Measurements from ENCODE around the gene PLXDC1.

DNA sequence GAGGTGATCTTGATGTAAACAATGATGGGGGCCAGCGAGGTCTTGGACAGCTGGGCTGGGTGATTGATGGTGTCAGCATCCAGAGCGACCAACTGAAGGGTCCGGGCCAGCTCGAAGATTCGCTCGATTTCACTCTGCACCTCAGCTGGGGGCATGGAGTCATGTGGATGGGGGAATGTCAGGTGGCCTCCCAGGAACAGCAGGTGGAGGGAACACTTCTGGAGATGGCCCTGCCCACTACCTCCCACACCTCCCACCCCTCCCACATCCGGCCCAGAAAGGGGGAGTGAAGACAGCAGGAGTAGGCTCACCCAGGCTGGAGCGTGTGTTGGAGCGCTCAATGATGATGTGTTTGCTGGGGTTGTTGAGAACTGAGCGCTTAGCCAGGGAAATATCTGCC, 32.3 kb upstream of the PLXDC1 start:
- TF ChIP-seq ZNF70 (CRISPR knock-in tag; IDR thresholded peaks at IDR 0.05) (no peak), RARB (CRISPR knock-in tag; IDR thresholded peaks at IDR 0.05) (no peak), ESRRG (CRISPR knock-in tag; IDR thresholded peaks at IDR 0.05) (no peak), ZC3H10 (CRISPR knock-in tag; IDR thresholded peaks at IDR 0.05) (no peak), ZFP3 (CRISPR knock-in tag; IDR thresholded peaks at IDR 0.05) (no peak), TOX (CRISPR knock-in tag; IDR thresholded peaks at IDR 0.05; ENCODE audit: borderline replicate concordance) (no peak)
- TF ChIP-seq, protein P1, sequence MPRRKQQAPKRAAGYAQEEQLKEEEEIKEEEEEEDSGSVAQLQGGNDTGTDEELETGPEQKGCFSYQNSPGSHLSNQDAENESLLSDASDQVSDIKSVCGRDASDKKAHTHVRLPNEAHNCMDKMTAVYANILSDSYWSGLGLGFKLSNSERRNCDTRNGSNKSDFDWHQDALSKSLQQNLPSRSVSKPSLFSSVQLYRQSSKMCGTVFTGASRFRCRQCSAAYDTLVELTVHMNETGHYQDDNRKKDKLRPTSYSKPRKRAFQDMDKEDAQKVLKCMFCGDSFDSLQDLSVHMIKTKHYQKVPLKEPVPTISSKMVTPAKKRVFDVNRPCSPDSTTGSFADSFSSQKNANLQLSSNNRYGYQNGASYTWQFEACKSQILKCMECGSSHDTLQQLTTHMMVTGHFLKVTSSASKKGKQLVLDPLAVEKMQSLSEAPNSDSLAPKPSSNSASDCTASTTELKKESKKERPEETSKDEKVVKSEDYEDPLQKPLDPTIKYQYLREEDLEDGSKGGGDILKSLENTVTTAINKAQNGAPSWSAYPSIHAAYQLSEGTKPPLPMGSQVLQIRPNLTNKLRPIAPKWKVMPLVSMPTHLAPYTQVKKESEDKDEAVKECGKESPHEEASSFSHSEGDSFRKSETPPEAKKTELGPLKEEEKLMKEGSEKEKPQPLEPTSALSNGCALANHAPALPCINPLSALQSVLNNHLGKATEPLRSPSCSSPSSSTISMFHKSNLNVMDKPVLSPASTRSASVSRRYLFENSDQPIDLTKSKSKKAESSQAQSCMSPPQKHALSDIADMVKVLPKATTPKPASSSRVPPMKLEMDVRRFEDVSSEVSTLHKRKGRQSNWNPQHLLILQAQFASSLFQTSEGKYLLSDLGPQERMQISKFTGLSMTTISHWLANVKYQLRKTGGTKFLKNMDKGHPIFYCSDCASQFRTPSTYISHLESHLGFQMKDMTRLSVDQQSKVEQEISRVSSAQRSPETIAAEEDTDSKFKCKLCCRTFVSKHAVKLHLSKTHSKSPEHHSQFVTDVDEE (CRISPR knock-in tag; IDR thresholded peaks at IDR 0.05), result no peak
- TF ChIP-seq, protein P2, sequence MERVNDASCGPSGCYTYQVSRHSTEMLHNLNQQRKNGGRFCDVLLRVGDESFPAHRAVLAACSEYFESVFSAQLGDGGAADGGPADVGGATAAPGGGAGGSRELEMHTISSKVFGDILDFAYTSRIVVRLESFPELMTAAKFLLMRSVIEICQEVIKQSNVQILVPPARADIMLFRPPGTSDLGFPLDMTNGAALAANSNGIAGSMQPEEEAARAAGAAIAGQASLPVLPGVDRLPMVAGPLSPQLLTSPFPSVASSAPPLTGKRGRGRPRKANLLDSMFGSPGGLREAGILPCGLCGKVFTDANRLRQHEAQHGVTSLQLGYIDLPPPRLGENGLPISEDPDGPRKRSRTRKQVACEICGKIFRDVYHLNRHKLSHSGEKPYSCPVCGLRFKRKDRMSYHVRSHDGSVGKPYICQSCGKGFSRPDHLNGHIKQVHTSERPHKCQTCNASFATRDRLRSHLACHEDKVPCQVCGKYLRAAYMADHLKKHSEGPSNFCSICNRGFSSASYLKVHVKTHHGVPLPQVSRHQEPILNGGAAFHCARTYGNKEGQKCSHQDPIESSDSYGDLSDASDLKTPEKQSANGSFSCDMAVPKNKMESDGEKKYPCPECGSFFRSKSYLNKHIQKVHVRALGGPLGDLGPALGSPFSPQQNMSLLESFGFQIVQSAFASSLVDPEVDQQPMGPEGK (CRISPR knock-in tag; IDR thresholded peaks at IDR 0.05; ENCODE audit: borderline replicate concordance), result no peak

Measured in SK-N-SH treated with all-trans-retinoic acid at 6 μM for 48 hours (cell line).